Nephron (organoid): ENCODE data around the gene GHRH.

ENCODE experiments used
- H3K27ac Mint-ChIP-seq, 3 experiments: 2 replicates each; pipeline ENCODE4 v1.8.0; 2020; ENCODE audit warnings: mixed read lengths in 3 of 3, mild to moderate bottlenecking in 2 of 3, moderate library complexity in 1 of 3
- H3K27me3 Mint-ChIP-seq: 2 replicates; pipeline ENCODE4 v1.8.0; 2021; ENCODE audit warnings: low read depth, mild to moderate bottlenecking, moderate library complexity, mixed read lengths
- H3K36me3 Mint-ChIP-seq: 2 replicates; pipeline ENCODE4 v1.8.0; 2020; ENCODE audit warnings: low read depth, mixed read lengths
- H3K4me1 Mint-ChIP-seq: 2 replicates; pipeline ENCODE4 v1.8.0; 2020; ENCODE audit warnings: mixed read lengths
- H3K4me3 Mint-ChIP-seq, 3 experiments: 2 replicates each; pipeline ENCODE4 v1.8.0; 2020; ENCODE audit warnings: mild to moderate bottlenecking in 3 of 3, mixed read lengths in 3 of 3, moderate library complexity in 2 of 3
- H3K9me3 Mint-ChIP-seq: 2 replicates; pipeline ENCODE4 v1.8.0; 2020; ENCODE audit warnings: mixed read lengths
- CTCF ChIP-seq, 3 experiments: fragments of 200-600 bp; sonication (generic); IDR thresholded peaks; one replicate each; pipeline ENCODE4 v1.5.0; 2021; ENCODE audit warnings: antibody characterized with exemption in 3 of 3; ENCODE audit not compliant: unreplicated experiment in 3 of 3

Gene GHRH

GRCh38 chr20:37305839-37306238 is 44.2 kb upstream of the GHRH start:
- no peak overlapping the region for H3K4me3 Mint-ChIP-seq
- no peaks in the 10 kb centered on the region for H3K27me3 Mint-ChIP-seq
- TF ChIP-seq CTCF (IDR thresholded peaks at IDR 0.05; ENCODE audit: unreplicated experiment in 3 of 3) = no peak
- no peaks in the 10 kb centered on the region for H3K9me3 Mint-ChIP-seq
- H3K4me1 Mint-ChIP-seq = peaks cover 45% of the 10 kb centered on the region
- H3K27ac Mint-ChIP-seq = peak overlapping the region in 2 of 3 experiments; percentile 45 to 58
- peaks cover 56% of the 10 kb centered on the region for H3K36me3 Mint-ChIP-seq

- Mint-ChIP-seq H3K27ac (peak overlapping the region in 1 of 3 experiments; percentile 58), H3K4me1 (peaks cover 38% of the 10 kb centered on the region), H3K4me3 (no peak overlapping the region), H3K27me3 (no peaks in the 10 kb centered on the region), H3K9me3 (no peaks in the 10 kb centered on the region), H3K36me3 (peaks cover 59% of the 10 kb centered on the region)
- TF ChIP-seq CTCF (IDR thresholded peaks at IDR 0.05; ENCODE audit: unreplicated experiment in 3 of 3) = no peak
Observed at GRCh38 chr20:37305079-37305478, 43.5 kb upstream of the GHRH start.

- no peaks in the 10 kb centered on the region for H3K9me3 Mint-ChIP-seq
- H3K4me1 Mint-ChIP-seq = peaks cover 31% of the 10 kb centered on the region
- peaks cover 62% of the 10 kb centered on the region for H3K36me3 Mint-ChIP-seq
- TF ChIP-seq CTCF (IDR thresholded peaks at IDR 0.05; ENCODE audit: unreplicated experiment in 3 of 3) = no peak
- H3K4me3 Mint-ChIP-seq = no peak overlapping the region
- H3K27ac Mint-ChIP-seq = no peak overlapping the region
- no peaks in the 10 kb centered on the region for H3K27me3 Mint-ChIP-seq
Observed at GRCh38 chr20:37303637-37304036, 42.0 kb upstream of the GHRH start.

- Mint-ChIP-seq H3K36me3 (peaks cover 64% of the 10 kb centered on the region), H3K9me3 (no peaks in the 10 kb centered on the region), H3K27ac (no peak overlapping the region), H3K4me3 (no peak overlapping the region), H3K4me1 (peaks cover 27% of the 10 kb centered on the region), H3K27me3 (no peaks in the 10 kb centered on the region)
- TF ChIP-seq CTCF (IDR thresholded peaks at IDR 0.05; ENCODE audit: unreplicated experiment in 3 of 3) = no peak
Observed at GRCh38 chr20:37302981-37303380, 41.4 kb upstream of the GHRH start.

- Mint-ChIP-seq H3K27me3 (no peaks in the 10 kb centered on the region), H3K9me3 (no peaks in the 10 kb centered on the region), H3K36me3 (peaks cover 61% of the 10 kb centered on the region), H3K27ac (no peak overlapping the region), H3K4me1 (peaks cover 22% of the 10 kb centered on the region), H3K4me3 (no peak overlapping the region)
- TF ChIP-seq CTCF (IDR thresholded peaks at IDR 0.05; ENCODE audit: unreplicated experiment in 3 of 3) = no peak
Observed at GRCh38 chr20:37301558-37301957, 39.9 kb upstream of the GHRH start.

- no peaks in the 10 kb centered on the region for H3K27me3 Mint-ChIP-seq
- TF ChIP-seq CTCF (IDR thresholded peaks at IDR 0.05; ENCODE audit: unreplicated experiment in 3 of 3) = no peak
- no peaks in the 10 kb centered on the region for H3K9me3 Mint-ChIP-seq
- no peak overlapping the region for H3K27ac Mint-ChIP-seq
- no peak overlapping the region for H3K4me3 Mint-ChIP-seq
- H3K36me3 Mint-ChIP-seq = peaks cover 59% of the 10 kb centered on the region
- H3K4me1 Mint-ChIP-seq = peaks cover 18% of the 10 kb centered on the region
Observed at GRCh38 chr20:37301120-37301519, 39.5 kb upstream of the GHRH start.
